Stimulated activated memory B cell treated with anti-CD40 and anti-IgM and Interleukin-4, amounts not matched to agents 10 μg/mL and 1 μg/mL and 100 μg/mL, for 72 hours (primary cell): ENCODE measurements around the gene AUTS2.

Experiments used
- ATAC-seq: fragments of 150-1000 bp; cut with Tn5 transposase; 2 replicates; pipeline ENCODE4 v1.10.0; 2021
- H3K27ac Mint-ChIP-seq: one replicate; pipeline ENCODE4 v1.8.0; 2022; ENCODE audit warnings: mild to moderate bottlenecking, mixed read lengths
- H3K27me3 Mint-ChIP-seq: one replicate; pipeline ENCODE4 v1.8.0; 2022; ENCODE audit warnings: mixed read lengths
- H3K36me3 Mint-ChIP-seq: one replicate; pipeline ENCODE4 v1.8.0; 2022; ENCODE audit warnings: mixed read lengths
- H3K4me1 Mint-ChIP-seq: one replicate; pipeline ENCODE4 v1.8.0; 2022; ENCODE audit warnings: mixed read lengths
- H3K4me3 Mint-ChIP-seq: one replicate; pipeline ENCODE4 v1.8.0; 2022; ENCODE audit warnings: mild to moderate bottlenecking, moderate library complexity, mixed read lengths
- H3K9me3 Mint-ChIP-seq: one replicate; pipeline ENCODE4 v1.8.0; 2022; ENCODE audit warnings: mixed read lengths

The AUTS2 gene

DNA sequence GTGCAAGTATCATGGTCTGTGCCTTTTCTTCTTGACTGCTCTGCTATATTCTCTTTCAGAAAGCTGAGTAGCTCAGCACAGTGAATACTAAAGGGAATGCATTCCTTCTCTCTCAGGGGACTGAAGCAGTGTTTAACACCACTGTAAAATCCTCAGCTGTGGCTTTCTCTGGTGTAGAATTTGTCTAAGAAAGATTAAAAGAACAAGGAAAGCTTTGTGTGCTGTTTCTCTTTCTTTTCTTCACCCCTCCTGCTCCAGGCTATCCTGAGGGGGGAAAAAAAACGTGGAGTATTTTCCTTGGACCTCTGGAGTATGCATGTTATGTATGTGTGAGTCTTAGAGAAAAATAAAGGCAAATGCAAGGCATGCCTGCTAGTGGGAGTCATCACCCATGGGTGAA is 383.9 kb downstream of the AUTS2 start:
- no peaks in the 10 kb centered on the region for H3K36me3 Mint-ChIP-seq
- no peak overlapping the region for H3K27ac Mint-ChIP-seq
- no peaks in the 10 kb centered on the region for H3K27me3 Mint-ChIP-seq
- H3K4me1 Mint-ChIP-seq: peaks cover 5% of the 10 kb centered on the region
- H3K9me3 Mint-ChIP-seq: no peaks in the 10 kb centered on the region
- ATAC-seq: no peak
- H3K4me3 Mint-ChIP-seq: no peak overlapping the region

DNA sequence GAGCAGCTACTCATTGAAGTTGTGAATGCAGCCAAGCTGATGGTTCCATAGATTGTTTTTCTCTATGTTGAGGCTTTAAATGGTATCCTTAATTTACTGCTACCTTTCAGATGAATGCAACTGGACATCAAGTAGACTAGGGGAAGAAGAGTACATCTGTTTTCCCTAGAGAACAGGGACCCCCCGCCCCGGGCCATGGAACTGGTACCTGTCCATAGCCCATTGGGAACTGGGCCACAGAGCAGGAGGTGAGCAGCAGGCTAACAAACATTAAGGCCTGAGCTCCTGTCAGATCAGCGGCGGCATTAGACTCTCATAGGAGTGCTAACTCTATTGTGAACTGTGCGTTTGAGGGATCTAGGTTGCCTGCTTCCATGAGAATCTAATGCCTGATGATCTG is 391.3 kb downstream of the AUTS2 start:
- Mint-ChIP-seq H3K27ac (no peak overlapping the region), H3K36me3 (no peaks in the 10 kb centered on the region), H3K9me3 (no peaks in the 10 kb centered on the region), H3K4me3 (no peak overlapping the region), H3K4me1 (peaks cover 27% of the 10 kb centered on the region), H3K27me3 (no peaks in the 10 kb centered on the region)
- no peak for ATAC-seq

DNA sequence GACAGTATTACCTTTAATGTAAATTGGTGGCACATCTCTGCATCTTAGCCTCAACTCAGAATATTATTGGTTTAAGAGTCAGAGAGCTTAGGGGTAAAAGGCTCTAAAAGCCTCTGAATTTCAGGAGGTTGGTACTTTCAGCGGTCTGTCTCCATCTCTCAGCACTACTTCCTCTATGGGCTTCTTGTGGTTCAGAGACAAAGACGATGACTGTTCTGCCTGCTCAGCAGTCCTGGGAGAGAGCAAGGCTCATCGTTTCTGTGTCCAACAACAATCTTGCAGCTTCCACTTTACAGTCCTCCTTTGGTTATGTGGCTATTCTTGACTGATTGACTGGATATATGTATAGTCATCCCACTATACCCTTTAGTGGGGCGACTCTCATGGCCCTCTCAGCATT is 394.7 kb downstream of the AUTS2 start:
- H3K27ac Mint-ChIP-seq: peak overlapping the region; percentile 6
- no peaks in the 10 kb centered on the region for H3K36me3 Mint-ChIP-seq
- no peak overlapping the region for H3K4me3 Mint-ChIP-seq
- peaks cover 27% of the 10 kb centered on the region for H3K4me1 Mint-ChIP-seq
- no peaks in the 10 kb centered on the region for H3K27me3 Mint-ChIP-seq
- ATAC-seq: peak; percentile 76
- H3K9me3 Mint-ChIP-seq: no peaks in the 10 kb centered on the region

DNA sequence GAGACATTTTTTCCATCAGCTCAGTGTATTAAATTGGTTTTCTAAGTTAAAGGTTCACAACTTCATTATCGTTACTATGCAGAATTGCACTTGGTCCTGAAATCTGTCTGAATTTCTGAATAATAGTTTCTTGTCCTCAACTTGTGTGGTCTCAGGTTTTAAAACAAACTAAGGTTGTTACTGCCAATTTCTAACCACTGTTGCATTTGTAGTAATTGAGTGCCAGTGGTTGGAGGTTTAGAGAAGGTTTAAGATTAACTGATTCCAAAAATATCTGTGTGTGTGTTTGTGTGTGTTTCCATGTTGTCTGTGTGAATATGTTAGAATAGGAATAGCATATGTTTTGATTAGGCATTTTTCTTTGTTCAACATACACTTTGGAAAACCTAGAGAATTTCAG is 395.9 kb downstream of the AUTS2 start:
- Mint-ChIP-seq H3K36me3 (no peaks in the 10 kb centered on the region), H3K9me3 (no peaks in the 10 kb centered on the region), H3K27me3 (no peaks in the 10 kb centered on the region), H3K4me1 (peaks cover 36% of the 10 kb centered on the region), H3K27ac (no peak overlapping the region), H3K4me3 (no peak overlapping the region)
- ATAC-seq: no peak

DNA sequence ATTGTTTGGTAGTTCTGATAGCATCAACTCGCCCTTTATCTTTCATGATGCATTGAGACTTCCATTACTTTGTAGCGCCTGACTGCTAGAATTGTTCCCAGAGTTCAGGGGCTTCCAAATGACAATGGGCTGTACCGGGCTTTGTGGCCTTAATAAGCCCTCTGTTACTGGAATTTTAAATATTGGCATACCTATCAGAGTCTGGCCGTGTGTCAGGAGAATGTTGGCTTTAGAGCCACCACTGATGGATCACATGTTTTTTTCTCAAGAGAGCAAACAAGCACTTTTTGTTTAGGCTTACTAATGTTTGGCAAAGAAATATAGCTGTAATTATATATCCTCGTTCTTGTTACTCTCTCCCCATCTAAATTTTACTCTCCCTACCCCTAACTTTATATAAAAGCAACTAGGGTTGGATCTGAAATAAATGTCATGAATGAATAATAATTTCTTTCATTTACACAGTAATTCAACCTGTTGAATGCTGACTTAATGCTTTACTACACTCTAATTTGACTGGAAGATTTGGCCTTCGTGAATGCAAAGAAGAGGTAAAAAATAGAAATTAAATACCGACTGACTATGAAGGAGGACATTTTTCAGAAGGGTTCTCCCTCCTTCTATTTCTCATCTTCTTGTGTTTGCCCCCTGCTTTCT is 396.7 kb downstream of the AUTS2 start:
- H3K4me3 Mint-ChIP-seq: no peak overlapping the region
- no peaks in the 10 kb centered on the region for H3K9me3 Mint-ChIP-seq
- H3K27me3 Mint-ChIP-seq: no peaks in the 10 kb centered on the region
- no peak overlapping the region for H3K27ac Mint-ChIP-seq
- ATAC-seq: no peak
- no peaks in the 10 kb centered on the region for H3K36me3 Mint-ChIP-seq
- peaks cover 40% of the 10 kb centered on the region for H3K4me1 Mint-ChIP-seq

DNA sequence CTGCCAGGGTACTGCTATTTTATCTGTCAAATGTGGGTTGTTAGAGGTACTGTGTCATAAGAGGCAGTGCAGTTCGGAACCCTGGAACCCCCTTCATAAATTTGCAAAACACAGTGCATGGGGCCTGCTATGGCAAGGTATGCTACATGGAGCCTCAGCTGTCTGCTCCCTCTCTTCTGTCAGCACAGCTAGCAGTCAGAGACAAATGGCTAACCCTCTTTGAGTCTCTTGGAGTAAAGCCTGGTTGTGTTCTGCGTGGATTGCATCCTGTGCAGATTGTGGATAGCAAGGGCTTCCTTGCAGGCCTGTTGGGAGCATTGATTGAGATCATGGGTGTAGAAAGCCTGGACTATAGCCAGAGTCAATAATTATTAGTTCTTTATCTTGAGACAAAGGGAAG is 397.8 kb downstream of the AUTS2 start:
- Mint-ChIP-seq H3K27me3 (no peaks in the 10 kb centered on the region), H3K9me3 (no peaks in the 10 kb centered on the region), H3K27ac (no peak overlapping the region), H3K4me1 (peaks cover 41% of the 10 kb centered on the region), H3K4me3 (no peak overlapping the region), H3K36me3 (no peaks in the 10 kb centered on the region)
- ATAC-seq: no peak

DNA sequence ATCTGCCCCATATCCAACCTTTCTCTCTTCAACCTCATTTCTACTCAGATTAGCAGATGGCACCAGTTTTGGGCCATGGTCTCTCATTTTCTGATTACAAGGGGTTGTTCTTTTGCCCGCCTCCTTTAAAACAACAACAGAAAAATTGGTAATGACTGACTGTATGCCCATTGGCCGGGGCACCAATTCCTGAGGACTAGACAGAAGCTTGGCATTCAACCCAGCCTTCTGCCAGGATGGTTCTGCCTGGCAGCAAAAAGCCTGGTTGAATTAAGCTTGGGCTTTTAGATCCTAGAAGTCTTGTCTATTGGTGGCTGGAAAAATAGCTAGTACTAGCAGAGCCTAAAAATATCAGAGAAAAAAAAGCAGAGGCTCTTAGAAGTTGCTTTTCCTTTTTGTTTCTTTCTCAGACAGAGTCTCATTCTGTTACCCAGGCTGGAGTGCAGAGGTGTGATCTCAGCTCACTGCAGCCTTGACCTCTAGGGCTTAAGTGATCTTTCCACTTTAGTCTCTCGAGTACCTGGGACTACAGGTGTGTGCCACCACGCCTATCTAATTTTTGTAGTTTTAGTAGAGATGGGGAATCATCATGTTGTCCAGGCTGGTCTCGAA is 402.6 kb downstream of the AUTS2 start:
- no peak for ATAC-seq
- no peaks in the 10 kb centered on the region for H3K27me3 Mint-ChIP-seq
- H3K9me3 Mint-ChIP-seq: no peaks in the 10 kb centered on the region
- H3K4me1 Mint-ChIP-seq: peaks cover 34% of the 10 kb centered on the region
- no peaks in the 10 kb centered on the region for H3K36me3 Mint-ChIP-seq
- H3K27ac Mint-ChIP-seq: no peak overlapping the region
- H3K4me3 Mint-ChIP-seq: no peak overlapping the region

DNA sequence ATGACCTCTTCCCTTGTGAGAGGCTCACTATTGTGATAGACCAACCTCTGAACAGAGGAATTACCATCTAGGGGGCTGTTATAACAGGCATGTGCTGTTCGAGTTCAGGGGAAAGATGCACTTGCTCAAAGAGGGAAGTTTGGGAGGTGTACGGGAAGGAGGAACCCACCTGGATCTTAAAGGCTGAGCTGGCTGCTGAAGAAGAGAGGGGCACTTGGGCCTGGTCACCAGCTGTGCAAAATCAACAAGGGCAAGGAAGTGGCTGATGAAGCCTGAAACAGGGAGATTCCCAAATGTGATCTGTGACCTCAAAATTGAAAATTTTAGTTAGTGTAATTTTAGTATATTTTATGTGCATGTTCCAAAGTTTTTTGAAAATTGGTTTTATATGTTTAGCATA is 407.2 kb downstream of the AUTS2 start:
- peak overlapping the region; percentile 53 for H3K4me3 Mint-ChIP-seq
- no peaks in the 10 kb centered on the region for H3K36me3 Mint-ChIP-seq
- H3K4me1 Mint-ChIP-seq: peaks cover 31% of the 10 kb centered on the region
- no peaks in the 10 kb centered on the region for H3K27me3 Mint-ChIP-seq
- H3K9me3 Mint-ChIP-seq: no peaks in the 10 kb centered on the region
- no peak for ATAC-seq
- peak overlapping the region; percentile 42 for H3K27ac Mint-ChIP-seq

DNA sequence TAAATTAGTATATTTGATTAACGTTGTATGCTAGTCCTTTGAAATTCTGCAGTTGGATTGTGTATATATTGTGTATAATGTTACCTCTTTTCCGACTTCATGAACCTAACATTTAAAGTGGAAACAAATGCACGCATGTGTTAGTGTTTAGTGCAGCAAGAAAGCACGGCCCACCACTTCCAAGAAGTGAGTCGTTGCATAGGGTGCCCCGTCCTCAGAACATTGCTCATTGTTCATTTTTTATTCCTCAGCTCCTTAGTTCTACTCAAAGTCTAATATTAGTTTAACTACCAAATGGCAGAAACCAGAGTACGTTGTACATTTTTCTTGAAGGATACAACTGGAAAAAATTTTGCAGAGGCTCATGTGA is 407.6 kb downstream of the AUTS2 start:
- ATAC-seq: no peak
- Mint-ChIP-seq H3K36me3 (no peaks in the 10 kb centered on the region), H3K27ac (peak overlapping the region; percentile 42), H3K4me3 (no peak overlapping the region), H3K27me3 (no peaks in the 10 kb centered on the region), H3K9me3 (no peaks in the 10 kb centered on the region), H3K4me1 (peaks cover 29% of the 10 kb centered on the region)

DNA sequence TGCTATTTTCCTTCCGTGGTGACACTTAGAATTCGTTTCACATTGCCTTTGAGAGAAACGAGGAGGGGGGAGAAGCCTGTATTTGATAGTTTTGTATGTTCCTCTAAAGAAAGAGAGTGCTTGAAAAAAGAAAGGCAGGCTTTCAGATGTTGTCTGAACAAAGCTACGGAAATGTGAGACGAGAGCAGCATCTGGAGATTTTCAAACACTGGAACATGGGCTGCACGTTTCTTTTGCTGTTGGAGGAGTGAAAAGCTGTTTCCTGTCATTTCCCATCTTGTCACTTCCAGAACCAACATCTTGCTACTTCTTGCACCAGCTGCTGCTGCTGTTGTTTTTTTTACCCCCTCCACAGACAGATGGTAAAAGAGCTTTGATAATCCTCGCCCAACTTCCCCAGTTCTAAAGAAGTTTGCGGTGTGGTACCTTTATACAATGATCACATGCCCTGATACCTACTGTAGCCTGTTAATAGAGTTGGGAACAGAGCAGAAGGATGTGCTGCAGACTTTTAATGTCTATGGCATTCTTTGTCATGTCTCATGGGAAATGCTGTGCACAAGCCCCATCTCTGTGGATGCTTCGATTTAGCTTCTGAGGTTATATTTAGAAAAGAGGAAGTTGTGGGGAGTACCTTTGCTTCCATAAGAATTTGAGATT is 408.1 kb downstream of the AUTS2 start:
- Mint-ChIP-seq H3K27ac (peak overlapping the region; percentile 42), H3K9me3 (no peaks in the 10 kb centered on the region), H3K36me3 (no peaks in the 10 kb centered on the region), H3K4me1 (peaks cover 29% of the 10 kb centered on the region), H3K4me3 (peak overlapping the region; percentile 26), H3K27me3 (no peaks in the 10 kb centered on the region)
- peak; percentile 71 for ATAC-seq

DNA sequence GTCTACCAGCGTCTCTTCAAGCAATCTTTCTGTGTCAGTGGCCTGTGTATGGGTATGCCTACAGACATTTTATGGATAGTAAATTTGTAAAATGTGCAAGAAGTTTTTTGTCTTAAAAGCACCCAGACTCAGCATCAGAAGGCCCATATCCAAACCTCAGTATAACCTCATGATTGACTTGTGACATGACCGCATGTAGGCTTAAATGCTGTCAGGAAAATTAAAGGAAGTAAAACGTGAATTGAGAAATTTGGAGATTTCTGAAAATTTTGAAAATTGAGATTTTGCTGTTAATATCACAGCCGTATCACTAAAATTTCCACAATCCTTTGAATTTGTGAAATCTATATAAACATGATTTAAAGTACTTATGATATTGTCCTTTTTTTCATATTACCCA is 410.2 kb downstream of the AUTS2 start:
- no peaks in the 10 kb centered on the region for H3K36me3 Mint-ChIP-seq
- peaks cover 39% of the 10 kb centered on the region for H3K4me1 Mint-ChIP-seq
- no peak overlapping the region for H3K27ac Mint-ChIP-seq
- ATAC-seq: no peak
- H3K9me3 Mint-ChIP-seq: no peaks in the 10 kb centered on the region
- no peak overlapping the region for H3K4me3 Mint-ChIP-seq
- no peaks in the 10 kb centered on the region for H3K27me3 Mint-ChIP-seq

DNA sequence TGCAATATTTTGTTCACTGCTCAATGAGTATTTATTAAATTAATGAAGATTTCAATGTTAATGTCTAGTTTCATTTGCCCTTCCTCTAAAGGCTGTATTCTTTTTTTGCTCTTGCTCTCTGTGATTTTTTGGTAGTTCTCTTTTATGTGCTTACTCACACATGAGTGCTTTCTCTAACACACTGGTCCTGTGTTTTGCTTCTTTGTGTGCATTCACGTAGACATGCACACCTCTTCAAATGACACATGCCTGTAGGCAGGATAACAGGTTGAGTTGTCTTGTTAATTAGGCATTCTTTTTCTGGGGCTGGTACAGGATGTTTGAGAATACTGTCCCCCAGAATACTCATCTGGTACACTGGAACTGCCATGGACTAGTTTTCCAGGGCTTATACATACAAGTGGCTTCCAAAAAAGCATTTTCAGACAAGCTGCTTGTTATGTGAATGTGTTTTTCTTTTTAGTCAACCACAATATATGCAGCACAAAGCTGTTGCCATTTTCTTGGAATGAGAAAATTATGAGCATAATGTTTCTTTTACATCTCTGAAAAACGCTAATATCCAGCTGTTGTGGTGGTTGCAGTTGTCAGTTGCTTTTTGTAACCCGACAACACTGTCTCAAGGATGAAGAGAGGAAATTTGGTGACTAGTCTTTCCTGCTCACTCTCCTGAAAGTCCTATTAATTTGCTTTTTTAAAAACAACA is 416.4 kb downstream of the AUTS2 start:
- ATAC-seq: peak; percentile 51
- Mint-ChIP-seq H3K4me3 (no peak overlapping the region), H3K36me3 (no peaks in the 10 kb centered on the region), H3K9me3 (no peaks in the 10 kb centered on the region), H3K4me1 (peaks cover 28% of the 10 kb centered on the region), H3K27me3 (no peaks in the 10 kb centered on the region), H3K27ac (no peak overlapping the region)

DNA sequence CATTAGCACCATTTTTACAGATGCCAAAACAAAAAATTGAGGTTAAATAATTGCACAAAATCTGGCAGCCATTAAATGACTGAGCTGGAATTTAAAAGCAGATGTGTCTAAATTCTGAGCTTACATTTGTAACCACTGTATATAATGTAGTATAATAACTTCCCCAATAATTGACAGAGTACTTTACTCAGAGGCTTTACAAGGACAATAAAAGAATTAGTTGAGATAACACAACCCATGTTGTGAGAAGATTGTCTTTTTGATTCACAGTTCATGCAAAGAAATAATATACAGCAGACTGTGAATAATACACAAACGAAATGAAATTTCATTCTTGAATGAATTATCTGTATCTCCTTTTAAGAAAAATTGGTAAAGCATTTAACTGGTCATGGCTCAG is 417.1 kb downstream of the AUTS2 start:
- no peak overlapping the region for H3K4me3 Mint-ChIP-seq
- H3K9me3 Mint-ChIP-seq: no peaks in the 10 kb centered on the region
- no peaks in the 10 kb centered on the region for H3K27me3 Mint-ChIP-seq
- peaks cover 27% of the 10 kb centered on the region for H3K4me1 Mint-ChIP-seq
- ATAC-seq: no peak
- no peaks in the 10 kb centered on the region for H3K36me3 Mint-ChIP-seq
- no peak overlapping the region for H3K27ac Mint-ChIP-seq

DNA sequence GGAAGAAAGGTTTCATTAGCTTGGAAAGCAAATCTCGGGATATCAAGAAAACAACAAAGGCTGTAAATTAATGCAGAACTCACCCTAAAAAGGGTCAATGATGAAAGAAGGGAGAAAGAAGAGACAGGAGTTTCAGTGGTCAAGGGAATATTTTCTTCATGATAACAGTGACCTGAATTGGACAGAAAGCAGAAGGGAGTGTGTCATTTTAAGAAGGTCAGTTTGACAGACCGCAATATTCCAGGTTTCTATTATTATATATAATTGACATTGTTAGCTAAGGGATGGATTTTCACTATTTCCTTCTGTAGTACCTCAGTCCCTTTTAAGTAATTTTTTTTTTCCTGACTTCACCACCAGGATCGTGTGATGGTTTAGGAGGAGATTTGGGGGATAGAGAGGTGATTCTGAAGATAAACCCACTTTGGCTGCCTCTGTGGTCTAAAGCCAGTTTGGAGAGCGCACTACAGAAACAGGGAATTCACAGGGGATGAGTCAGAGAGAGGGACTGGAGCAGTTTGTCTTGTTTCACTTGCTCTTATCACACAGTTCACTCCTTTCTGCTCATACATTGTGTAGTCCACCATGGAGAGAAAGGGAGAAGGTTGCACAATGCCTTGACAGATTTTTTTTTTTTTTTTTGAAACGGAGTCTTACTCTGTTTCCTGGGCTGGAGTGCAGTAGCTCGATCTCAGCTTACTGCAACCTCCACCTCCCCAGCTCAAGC is 417.9 kb downstream of the AUTS2 start:
- Mint-ChIP-seq H3K9me3 (no peaks in the 10 kb centered on the region), H3K4me1 (peaks cover 22% of the 10 kb centered on the region), H3K36me3 (no peaks in the 10 kb centered on the region), H3K4me3 (no peak overlapping the region), H3K27ac (no peak overlapping the region), H3K27me3 (no peaks in the 10 kb centered on the region)
- ATAC-seq: no peak

DNA sequence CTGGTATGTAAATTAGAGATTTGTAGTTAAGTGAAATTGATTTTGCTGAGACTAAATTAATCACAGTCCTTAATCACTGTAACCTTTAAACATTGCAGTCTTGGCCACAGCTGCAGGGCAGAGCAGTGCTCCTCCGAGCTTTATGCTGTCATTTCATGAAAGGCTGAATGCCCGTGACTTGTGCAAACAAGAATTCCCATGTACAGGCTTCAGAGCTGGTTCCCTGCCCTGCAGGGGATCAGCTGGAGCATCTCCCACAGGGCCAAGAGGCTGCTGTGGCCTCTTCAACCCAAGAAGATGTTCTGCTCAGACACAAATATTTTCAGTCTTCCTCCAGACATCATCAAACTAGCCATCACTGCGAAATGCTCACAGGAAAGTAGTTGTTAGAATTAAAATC is 419.1 kb downstream of the AUTS2 start:
- ATAC-seq: no peak
- Mint-ChIP-seq H3K4me1 (peaks cover 25% of the 10 kb centered on the region), H3K27ac (no peak overlapping the region)

More for the DNA sequence above, 419.1 kb downstream of the AUTS2 start:
- H3K27me3 Mint-ChIP-seq: no peaks in the 10 kb centered on the region
- no peaks in the 10 kb centered on the region for H3K36me3 Mint-ChIP-seq
- no peaks in the 10 kb centered on the region for H3K9me3 Mint-ChIP-seq
- no peak overlapping the region for H3K4me3 Mint-ChIP-seq
